Ascending aorta (tissue), 2 donors: Measurements from ENCODE around the gene RAD51B. TPM values are rescaled to one million over a fixed set of nuclear protein-coding genes. Genes with fewer than 3 reads are reported as not detected.
"Not testable (repeated sequence)": the region's sequence is repeated elsewhere in the genome, so short reads cannot be mapped to it uniquely, and the experiment has no call there.

Experiments used
- DNase-seq, 2 donors: peaks; one replicate each; pipeline ENCODE4 v3.0.0-alpha.2; 2019; ENCODE audit warnings: low spot score in 2 of 2
- H3K27ac ChIP-seq, 2 donors: fragments of 200-600 bp; sonication (generic); one replicate each; pipeline ENCODE4 v1.5.1; 2016 to 2017; ENCODE audit warnings: mild to moderate bottlenecking in 1 of 2
- H3K27me3 ChIP-seq: fragments of 200-600 bp; sonication (generic); one replicate; pipeline ENCODE4 v1.5.1; 2017
- H3K36me3 ChIP-seq, 2 donors: fragments of 200-600 bp; sonication (generic); one replicate each; pipeline ENCODE4 v1.5.1; 2016
- H3K4me1 ChIP-seq, 2 donors: fragments of 200-600 bp; sonication (generic); one replicate each; pipeline ENCODE4 v1.5.1; 2016 to 2017; ENCODE audit warnings: mild to moderate bottlenecking in 1 of 2
- H3K4me3 ChIP-seq, 2 donors: fragments of 200-600 bp; sonication (generic); one replicate each; pipeline ENCODE4 v1.5.1; 2016 to 2017; ENCODE audit warnings: mild to moderate bottlenecking in 1 of 2
- H3K9me3 ChIP-seq, 2 donors: fragments of 200-600 bp; sonication (generic); one replicate each; pipeline ENCODE4 v1.5.1; 2016
- CTCF ChIP-seq, 3 experiments: fragments of 200-600 bp in 2 of 3; fragments of 450-650 bp in 1 of 3; sonication (generic) in 2 of 3; IDR thresholded peaks; one replicate each; pipeline ENCODE4 v1.5.1; 2016 to 2019; ENCODE audit warnings: antibody characterized with exemption in 3 of 3, mild to moderate bottlenecking in 1 of 3, moderate library complexity in 1 of 3
- intact Hi-C: fragments of 100-400 bp; cut with DNase I; formaldehyde crosslinking; loops from one replicate; pipeline ENCODE4 v1.15.1; 2023
- total RNA-seq: library from RNA; depleted of rRNA; stranded (reverse); fragments of >200 nt; gene quantifications from one replicate; pipeline ENCODE4 v1.1.0, GENCODE V29; 2016

RAD51B gene
- total RNA-seq, 1 donor from 2014 or later = not detected

DNA sequence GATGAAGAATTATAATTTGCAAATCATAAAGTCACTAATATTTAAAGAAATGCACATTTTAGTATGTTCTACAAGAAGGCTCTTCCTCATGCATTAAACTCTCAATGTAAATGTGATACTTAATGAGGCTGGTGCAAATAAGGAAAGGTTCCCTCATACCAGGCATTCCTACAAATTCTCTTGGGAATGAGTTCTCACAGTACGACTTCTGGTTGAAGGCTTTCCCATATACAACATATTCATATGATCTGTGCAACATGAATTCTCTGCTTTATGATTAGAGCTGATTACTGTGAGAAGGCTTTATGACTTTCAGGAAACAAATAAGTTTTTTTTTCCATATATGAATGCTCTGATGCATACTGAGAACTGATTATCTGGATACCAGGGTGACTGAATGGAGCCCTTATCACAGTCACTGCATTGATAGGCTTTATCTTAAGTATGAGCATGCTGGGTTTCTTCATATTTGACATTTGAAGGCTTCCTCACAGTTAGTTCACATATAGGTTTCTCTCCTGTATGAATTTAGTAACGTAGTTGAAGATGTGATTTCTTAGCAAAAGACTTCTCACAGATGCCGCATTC is 293.9 kb downstream of the RAD51B start:
- Histone ChIP-seq H3K4me3 (no peak overlapping the region), H3K36me3 (no peaks in the 10 kb centered on the region), H3K4me1 (peaks cover 0 to 3% of the 10 kb centered on the region in 2 donors), H3K27me3 (no peaks in the 10 kb centered on the region), H3K9me3 (no peaks in the 10 kb centered on the region), H3K27ac (no peak overlapping the region)
- no peak for TF ChIP-seq CTCF (IDR thresholded peaks at IDR 0.05)
- DNase-seq = no peak
- intact Hi-C loops = no loop called here

GRCh38 chr14:68115952-68116351 is 296.4 kb downstream of the RAD51B start:
- intact Hi-C loops, H3K27me3 ChIP-seq, H3K36me3 ChIP-seq, H3K4me3 ChIP-seq, H3K27ac ChIP-seq, H3K4me1 ChIP-seq, H3K9me3 ChIP-seq, DNase-seq: not testable (repeated sequence)

- intact Hi-C loops = no loop called here
- Histone ChIP-seq H3K4me1 (peaks cover 0 to 3% of the 10 kb centered on the region in 2 donors), H3K9me3 (no peaks in the 10 kb centered on the region), H3K4me3 (no peak overlapping the region), H3K36me3 (no peaks in the 10 kb centered on the region), H3K27ac (no peak overlapping the region), H3K27me3 (no peaks in the 10 kb centered on the region)
- no peak for DNase-seq
- TF ChIP-seq CTCF (IDR thresholded peaks at IDR 0.05) = no peak
Observed at GRCh38 chr14:68122651-68123050, 303.1 kb downstream of the RAD51B start.

DNA sequence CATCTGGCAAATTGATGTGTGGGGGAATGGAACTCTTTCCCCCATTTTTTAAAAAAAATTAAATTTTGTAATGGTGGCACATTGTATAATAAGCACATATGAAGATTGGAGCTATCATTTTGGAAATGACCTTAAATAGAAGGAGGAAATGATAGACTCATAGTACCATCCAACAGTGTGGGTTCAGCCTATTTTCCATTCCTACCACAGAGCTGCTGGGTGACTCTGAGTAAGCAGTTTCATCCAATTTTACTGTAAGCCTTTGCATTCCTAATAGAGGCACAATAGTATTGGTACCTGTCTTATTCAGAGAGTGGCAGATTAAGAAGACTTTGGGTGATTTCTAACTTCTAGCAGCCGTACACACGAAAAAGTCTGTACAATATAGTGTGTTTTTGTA is 304.5 kb downstream of the RAD51B start:
- intact Hi-C loops = no loop called here
- DNase-seq = no peak
- peaks cover 0 to 3% of the 10 kb centered on the region in 2 donors for H3K4me1 ChIP-seq
- no peak overlapping the region for H3K4me3 ChIP-seq
- H3K9me3 ChIP-seq = no peaks in the 10 kb centered on the region
- TF ChIP-seq CTCF (IDR thresholded peaks at IDR 0.05) = no peak
- no peaks in the 10 kb centered on the region for H3K27me3 ChIP-seq
- H3K27ac ChIP-seq = no peak overlapping the region
- H3K36me3 ChIP-seq = no peaks in the 10 kb centered on the region

- Histone ChIP-seq H3K9me3 (no peaks in the 10 kb centered on the region), H3K27me3 (no peaks in the 10 kb centered on the region), H3K4me3 (no peak overlapping the region), H3K27ac (peak overlapping the region; percentile 19 to 31), H3K36me3 (no peaks in the 10 kb centered on the region), H3K4me1 (peaks cover 0 to 3% of the 10 kb centered on the region in 2 donors)
- intact Hi-C loops = no loop called here
- no peak for DNase-seq
- TF ChIP-seq CTCF (IDR thresholded peaks at IDR 0.05) = no peak
Observed at GRCh38 chr14:68124979-68125731, 305.6 kb downstream of the RAD51B start.

- intact Hi-C loops = no loop called here
- H3K4me3 ChIP-seq = no peak overlapping the region
- no peak for TF ChIP-seq CTCF (IDR thresholded peaks at IDR 0.05)
Observed at GRCh38 chr14:68127166-68127565, 307.6 kb downstream of the RAD51B start.

More at GRCh38 chr14:68127166-68127565, 307.6 kb downstream of the RAD51B start:
- Histone ChIP-seq H3K27ac (no peak overlapping the region), H3K4me1 (peaks cover 0 to 3% of the 10 kb centered on the region in 2 donors), H3K9me3 (no peaks in the 10 kb centered on the region), H3K27me3 (no peaks in the 10 kb centered on the region), H3K36me3 (no peaks in the 10 kb centered on the region)
- no peak for DNase-seq
